Neutrophil (primary cell): ENCODE data around the gene CALML3.

ENCODE experiments used
- H3K27ac ChIP-seq: fragments of 200-600 bp; sonication (generic); 2 replicates; pipeline ENCODE4 v1.5.1; 2016; ENCODE audit warnings: mild to moderate bottlenecking, moderate library complexity
- H3K27me3 ChIP-seq: fragments of 200-600 bp; sonication (generic); 2 replicates; pipeline ENCODE4 v1.6.0; 2016; ENCODE audit warnings: mild to moderate bottlenecking
- H3K36me3 ChIP-seq: fragments of 200-600 bp; sonication (generic); 2 replicates; pipeline ENCODE4 v1.5.1; 2017
- H3K4me1 ChIP-seq, 2 experiments: fragments of 200-600 bp in 1 of 2; sonication (generic) in 1 of 2; 1 replicate in 1 of 2; 2 replicates in 1 of 2; pipeline versions ENCODE4 v1.5.1 to v1.6.1; 2013 to 2016; ENCODE audit warnings: low read depth in 1 of 2, low read length in 1 of 2, mild to moderate bottlenecking in 1 of 2, moderate library complexity in 1 of 2; ENCODE audit not compliant: control insufficient read depth in 1 of 2, insufficient read depth in 1 of 2
- H3K4me3 ChIP-seq, 2 experiments: fragments of 200-600 bp in 1 of 2; sonication (generic) in 1 of 2; 1 replicate in 1 of 2; 2 replicates in 1 of 2; pipeline ENCODE4 v1.5.1; 2013 to 2016; ENCODE audit warnings: low read depth in 1 of 2, low read length in 1 of 2, mild to moderate bottlenecking in 1 of 2, moderate library complexity in 1 of 2
- H3K9me3 ChIP-seq: fragments of 200-600 bp; sonication (generic); 2 replicates; pipeline ENCODE4 v1.5.1; 2016
- TF ChIP-seq, protein P1 (sequence below): fragments of 200-600 bp; sonication (generic); IDR thresholded peaks from 2 replicates; pipeline ENCODE4 v1.5.1; 2016; ENCODE audit warnings: antibody characterized with exemption

The CALML3 gene

DNA sequence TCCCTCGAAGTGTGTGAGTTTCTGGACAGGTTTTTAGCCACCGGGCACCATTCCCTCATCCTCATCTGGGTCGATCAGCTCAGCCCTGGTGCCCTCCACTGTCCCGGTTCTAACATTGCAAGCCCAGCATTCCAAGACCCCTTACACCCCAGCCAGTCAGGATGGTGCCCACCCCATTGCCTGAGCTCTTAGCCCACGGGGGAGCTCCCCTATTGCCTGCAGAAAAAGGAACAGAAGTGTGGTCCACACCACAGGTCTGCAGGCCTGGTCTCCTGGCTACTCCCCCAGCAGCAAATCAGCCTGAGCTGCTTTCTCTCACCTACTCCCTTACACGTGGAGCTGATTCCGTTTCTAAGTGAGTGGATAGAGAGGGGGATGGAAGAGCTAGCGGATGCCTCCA, 30.1 kb upstream of the CALML3 start:
- Histone ChIP-seq H3K27ac (no peak overlapping the region), H3K27me3 (no peaks in the 10 kb centered on the region), H3K9me3 (no peaks in the 10 kb centered on the region), H3K4me3 (no peak overlapping the region), H3K4me1 (no peaks in the 10 kb centered on the region), H3K36me3 (no peaks in the 10 kb centered on the region)
- TF ChIP-seq, protein P1, sequence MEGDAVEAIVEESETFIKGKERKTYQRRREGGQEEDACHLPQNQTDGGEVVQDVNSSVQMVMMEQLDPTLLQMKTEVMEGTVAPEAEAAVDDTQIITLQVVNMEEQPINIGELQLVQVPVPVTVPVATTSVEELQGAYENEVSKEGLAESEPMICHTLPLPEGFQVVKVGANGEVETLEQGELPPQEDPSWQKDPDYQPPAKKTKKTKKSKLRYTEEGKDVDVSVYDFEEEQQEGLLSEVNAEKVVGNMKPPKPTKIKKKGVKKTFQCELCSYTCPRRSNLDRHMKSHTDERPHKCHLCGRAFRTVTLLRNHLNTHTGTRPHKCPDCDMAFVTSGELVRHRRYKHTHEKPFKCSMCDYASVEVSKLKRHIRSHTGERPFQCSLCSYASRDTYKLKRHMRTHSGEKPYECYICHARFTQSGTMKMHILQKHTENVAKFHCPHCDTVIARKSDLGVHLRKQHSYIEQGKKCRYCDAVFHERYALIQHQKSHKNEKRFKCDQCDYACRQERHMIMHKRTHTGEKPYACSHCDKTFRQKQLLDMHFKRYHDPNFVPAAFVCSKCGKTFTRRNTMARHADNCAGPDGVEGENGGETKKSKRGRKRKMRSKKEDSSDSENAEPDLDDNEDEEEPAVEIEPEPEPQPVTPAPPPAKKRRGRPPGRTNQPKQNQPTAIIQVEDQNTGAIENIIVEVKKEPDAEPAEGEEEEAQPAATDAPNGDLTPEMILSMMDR, result no peak

DNA sequence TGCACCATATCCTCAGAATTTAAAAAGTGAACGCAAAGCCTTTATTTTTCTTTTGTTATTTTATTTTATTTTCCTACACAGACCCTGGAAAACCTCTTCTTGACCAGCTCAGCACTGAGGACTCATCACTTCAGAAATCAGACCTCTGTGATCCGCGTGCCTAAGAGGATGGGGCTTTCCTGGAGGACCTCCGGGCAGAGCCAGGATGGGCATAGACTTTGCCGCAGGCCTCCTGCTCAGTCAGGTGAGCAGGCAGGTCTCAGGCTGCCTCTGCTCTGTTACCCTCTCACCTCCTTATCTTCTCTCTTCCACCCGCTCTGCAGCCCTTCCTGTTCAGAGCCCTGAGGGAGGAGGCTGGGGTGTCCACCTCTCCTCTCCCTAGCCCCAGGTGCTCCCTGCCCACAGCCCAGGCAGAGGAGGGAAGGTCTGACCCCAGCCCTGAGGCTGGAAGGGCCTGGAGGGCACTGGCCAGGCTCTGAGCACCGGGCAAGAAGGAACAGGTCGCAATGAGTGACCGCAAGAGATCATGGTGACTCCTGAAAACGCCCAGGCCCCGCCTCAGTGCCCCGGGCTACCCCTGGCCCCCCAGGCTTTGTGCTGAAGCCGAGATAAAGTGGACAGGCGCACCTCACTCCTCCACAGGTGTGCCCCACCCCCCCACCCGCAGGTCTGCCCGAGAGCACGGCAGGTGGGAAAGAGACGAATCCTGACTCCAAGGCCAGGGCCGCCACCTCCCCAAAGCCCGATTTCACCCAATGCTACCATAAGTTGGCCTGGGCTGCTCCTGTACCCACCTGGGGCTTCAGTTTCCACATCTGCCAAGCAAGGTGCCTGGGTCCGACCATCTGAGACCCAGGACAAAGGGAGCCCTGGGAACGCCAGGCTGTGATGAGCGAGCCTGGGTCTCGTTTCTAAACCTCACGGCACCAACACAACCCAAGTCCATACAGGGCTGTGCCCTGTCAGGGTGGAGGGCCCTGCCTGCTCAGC, 28.2 kb upstream of the CALML3 start:
- no peaks in the 10 kb centered on the region for H3K9me3 ChIP-seq
- H3K27me3 ChIP-seq, result no peaks in the 10 kb centered on the region
- H3K36me3 ChIP-seq, result no peaks in the 10 kb centered on the region
- TF ChIP-seq, protein P1, result no peak
- H3K4me3 ChIP-seq, result no peak overlapping the region
- no peaks in the 10 kb centered on the region for H3K4me1 ChIP-seq
- no peak overlapping the region for H3K27ac ChIP-seq

DNA sequence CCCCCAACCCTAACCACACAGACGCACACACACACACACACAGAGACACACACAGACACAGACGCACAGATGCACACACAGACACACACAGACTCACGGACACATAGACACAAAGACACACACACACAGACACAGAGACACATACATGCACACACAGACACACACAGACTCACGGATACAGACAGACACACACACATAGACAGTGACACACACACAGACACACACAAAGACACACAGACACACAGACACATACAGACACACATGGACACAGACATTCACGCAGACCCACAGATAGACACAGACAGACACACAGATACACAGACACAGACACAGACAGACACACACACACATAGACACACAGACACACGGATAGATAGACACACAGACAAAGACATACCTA, 27.5 kb upstream of the CALML3 start:
- no peak overlapping the region for H3K4me3 ChIP-seq
- no peaks in the 10 kb centered on the region for H3K4me1 ChIP-seq
- H3K27ac ChIP-seq, result no peak overlapping the region
- H3K27me3 ChIP-seq, result no peaks in the 10 kb centered on the region
- no peaks in the 10 kb centered on the region for H3K36me3 ChIP-seq
- TF ChIP-seq, protein P1, result no peak
- no peaks in the 10 kb centered on the region for H3K9me3 ChIP-seq

DNA sequence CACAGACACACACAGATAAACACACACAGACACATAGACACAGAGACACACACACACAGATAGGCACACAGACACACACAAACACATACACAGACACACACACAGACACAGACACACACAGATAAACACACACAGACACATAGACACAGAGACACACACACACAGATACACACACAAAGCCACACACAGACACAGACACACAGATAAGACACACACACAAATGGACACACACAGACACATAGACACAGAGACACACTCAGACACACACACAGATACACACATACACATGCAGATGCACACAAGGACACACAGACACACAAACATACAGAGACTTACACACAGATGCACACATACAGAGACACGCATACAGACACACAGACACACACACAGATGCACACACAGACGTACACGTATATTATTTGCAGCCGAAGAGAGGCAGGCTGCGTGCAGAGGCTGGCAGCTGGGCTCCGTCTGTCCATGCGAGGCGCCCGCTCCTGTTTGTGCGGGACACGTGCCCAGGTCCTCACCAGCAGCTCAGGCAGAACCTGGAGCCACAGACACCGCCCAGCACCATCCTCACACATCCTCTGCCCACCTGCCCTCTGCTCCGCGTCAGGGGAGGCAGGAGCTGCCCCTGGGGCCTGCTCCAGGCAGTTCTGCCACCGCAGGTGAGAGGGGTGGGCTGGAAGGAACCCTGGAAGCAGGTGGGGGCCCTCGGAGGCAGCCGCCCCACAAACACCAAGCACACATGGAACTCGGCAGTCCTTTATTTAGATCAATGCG, 26.6 kb upstream of the CALML3 start:
- no peaks in the 10 kb centered on the region for H3K36me3 ChIP-seq
- TF ChIP-seq, protein P1, result no peak
- H3K4me3 ChIP-seq, result no peak overlapping the region
- no peaks in the 10 kb centered on the region for H3K9me3 ChIP-seq
- H3K27ac ChIP-seq, result no peak overlapping the region
- no peaks in the 10 kb centered on the region for H3K4me1 ChIP-seq
- H3K27me3 ChIP-seq, result no peaks in the 10 kb centered on the region

DNA sequence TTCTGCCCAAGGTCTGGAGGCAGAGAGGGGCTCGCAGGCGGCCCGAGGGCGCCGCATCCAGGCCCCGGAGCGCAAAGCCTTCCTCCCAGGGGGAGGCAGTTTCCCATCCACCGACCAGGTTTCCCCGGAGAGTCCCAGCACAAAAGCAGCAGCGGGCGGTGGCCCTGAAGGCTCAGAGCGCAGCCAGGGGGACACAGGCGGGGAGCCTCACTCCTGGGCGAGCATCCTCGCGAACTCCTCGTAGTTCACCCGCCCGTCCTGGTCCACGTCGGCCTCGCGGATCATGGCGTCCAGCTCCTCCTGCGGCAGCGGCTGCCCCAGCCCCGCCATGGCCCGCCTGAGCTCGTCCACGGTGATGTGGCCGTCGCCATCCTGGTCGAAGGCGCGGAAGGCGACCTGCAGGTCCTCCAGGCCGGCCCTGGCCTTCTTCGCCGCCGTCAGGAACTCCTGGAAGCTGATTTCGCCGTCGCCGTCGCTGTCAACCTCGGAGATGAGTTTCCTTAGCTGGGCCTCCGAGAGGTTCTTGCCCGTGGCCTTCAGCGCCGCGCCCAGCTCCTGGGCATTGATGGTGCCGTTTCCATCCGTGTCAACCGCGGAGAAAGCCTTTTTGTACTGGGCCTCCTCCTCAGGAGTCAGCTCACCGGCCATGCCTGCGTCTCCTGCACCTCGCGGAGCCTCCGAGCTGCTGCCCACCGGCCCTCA, 25.8 kb upstream of the CALML3 start:
- H3K27me3 ChIP-seq, result no peaks in the 10 kb centered on the region
- no peak overlapping the region for H3K27ac ChIP-seq
- no peak overlapping the region for H3K4me3 ChIP-seq
- TF ChIP-seq, protein P1, result no peak
- H3K36me3 ChIP-seq, result no peaks in the 10 kb centered on the region
- no peaks in the 10 kb centered on the region for H3K4me1 ChIP-seq
- H3K9me3 ChIP-seq, result no peaks in the 10 kb centered on the region
